ENCODE results near the gene CRB2.

Gene CRB2

GRCh38 chr9:123336959-123337358 is 19.0 kb upstream of the CRB2 start:
- TF ChIP-seq, protein P1, sequence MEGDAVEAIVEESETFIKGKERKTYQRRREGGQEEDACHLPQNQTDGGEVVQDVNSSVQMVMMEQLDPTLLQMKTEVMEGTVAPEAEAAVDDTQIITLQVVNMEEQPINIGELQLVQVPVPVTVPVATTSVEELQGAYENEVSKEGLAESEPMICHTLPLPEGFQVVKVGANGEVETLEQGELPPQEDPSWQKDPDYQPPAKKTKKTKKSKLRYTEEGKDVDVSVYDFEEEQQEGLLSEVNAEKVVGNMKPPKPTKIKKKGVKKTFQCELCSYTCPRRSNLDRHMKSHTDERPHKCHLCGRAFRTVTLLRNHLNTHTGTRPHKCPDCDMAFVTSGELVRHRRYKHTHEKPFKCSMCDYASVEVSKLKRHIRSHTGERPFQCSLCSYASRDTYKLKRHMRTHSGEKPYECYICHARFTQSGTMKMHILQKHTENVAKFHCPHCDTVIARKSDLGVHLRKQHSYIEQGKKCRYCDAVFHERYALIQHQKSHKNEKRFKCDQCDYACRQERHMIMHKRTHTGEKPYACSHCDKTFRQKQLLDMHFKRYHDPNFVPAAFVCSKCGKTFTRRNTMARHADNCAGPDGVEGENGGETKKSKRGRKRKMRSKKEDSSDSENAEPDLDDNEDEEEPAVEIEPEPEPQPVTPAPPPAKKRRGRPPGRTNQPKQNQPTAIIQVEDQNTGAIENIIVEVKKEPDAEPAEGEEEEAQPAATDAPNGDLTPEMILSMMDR (IDR thresholded peaks at IDR 0.05; ENCODE audit: low read depth, low read length), result no peak
- no peak for DNase-seq (ENCODE audit: extremely low read depth, low read depth)

DNA sequence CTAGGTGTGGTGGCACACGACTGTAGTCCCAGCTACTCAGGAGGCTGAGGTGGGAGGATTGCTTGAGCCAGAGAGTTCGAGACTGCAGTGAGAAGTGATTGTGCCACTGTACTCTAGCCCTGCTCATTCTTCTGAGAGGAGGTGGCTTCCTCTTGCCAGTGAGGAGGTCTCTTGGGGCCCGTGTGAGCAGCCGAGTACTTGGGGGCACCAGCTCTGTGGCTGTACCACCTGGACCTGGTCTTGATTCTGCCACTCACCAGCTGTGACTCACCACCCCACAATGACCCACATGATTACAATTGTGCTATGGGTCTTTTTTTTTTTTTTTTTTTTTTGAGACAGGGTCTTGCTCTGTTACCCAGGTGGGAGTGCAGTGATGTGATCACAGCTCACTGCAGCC is 18.0 kb upstream of the CRB2 start:
- no peak for DNase-seq (ENCODE audit: extremely low read depth, low read depth)
- TF ChIP-seq, protein P1 (IDR thresholded peaks at IDR 0.05; ENCODE audit: low read depth, low read length), result no peak

DNA sequence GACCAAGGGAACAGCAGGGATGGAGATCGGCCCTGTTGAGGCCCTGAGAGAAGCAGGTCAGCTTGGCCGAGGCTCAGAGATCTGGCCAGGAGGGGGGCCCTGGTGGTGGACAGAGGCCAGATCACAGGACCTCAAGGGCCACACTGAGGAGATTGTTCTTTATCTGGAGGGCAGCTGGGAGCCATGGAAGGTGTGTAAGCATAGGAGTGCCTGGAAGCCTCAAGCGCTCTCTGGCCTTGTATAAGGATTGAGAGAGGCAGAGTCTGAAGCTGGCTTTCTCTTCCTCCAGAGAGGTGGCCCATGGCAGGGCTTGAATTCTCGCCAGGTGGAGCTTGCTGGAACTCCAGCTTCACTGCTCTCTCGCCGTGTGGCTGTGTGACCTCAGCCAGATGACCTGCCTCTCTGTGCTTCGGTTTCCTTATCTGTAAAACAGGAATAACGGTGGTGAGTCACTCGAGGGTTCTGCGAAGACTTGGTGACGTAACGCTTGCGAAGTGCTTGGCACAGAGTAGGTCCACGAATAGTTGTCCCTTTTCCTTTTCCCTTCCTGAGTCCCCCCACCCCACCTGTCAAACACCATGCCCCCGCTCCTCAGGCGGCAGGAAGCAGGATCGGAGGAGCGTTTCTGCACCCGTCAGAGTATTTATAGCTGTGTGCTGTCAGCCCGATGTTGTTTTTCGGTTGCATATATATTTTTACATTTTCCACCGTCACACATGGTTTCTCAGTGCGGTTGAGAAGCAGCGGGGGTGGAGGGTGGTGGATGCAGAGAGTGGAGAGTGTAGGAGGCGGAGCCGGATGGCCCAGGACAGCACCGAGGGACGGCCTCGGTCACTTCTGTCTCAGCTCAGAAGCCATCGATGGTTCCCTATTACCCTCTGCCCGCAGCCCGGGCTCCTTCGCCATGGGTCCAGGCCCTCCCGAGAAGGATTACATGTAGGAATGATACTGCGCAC is 17.0 kb upstream of the CRB2 start:
- no peak for DNase-seq (ENCODE audit: extremely low read depth, low read depth)
- TF ChIP-seq, protein P1 (IDR thresholded peaks at IDR 0.05; ENCODE audit: low read depth, low read length), result no peak

GRCh38 chr9:123339666-123340510 is 16.1 kb upstream of the CRB2 start:
- no peak for DNase-seq (ENCODE audit: extremely low read depth, low read depth)

DNA sequence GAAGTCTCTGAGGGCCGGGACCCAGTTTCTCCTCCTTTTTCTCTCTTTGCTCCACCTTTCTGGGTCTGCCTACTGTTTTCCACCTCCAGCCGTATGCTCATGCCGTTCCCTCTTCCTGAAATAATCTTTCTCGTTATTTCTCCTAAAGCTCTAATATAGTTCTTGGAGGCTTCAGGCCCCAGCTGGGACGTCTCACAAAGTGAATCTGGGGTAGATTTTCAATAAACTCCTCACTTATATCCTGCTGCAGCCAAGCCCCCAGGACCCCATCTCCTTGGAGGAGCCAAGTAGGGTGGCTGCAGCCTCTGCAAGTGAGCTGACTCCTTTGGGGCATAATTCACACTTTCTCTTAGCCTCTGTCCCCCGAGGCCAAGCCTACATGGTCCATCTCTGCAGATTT is 14.2 kb upstream of the CRB2 start:
- no peak for DNase-seq (ENCODE audit: extremely low read depth, low read depth)
- TF ChIP-seq, protein P1 (IDR thresholded peaks at IDR 0.05; ENCODE audit: low read depth, low read length), result no peak

More at GRCh38 chr9:123339666-123340510, 16.1 kb upstream of the CRB2 start:
- TF ChIP-seq, protein P1 (IDR thresholded peaks at IDR 0.05; ENCODE audit: low read depth, low read length), result no peak

- DNase-seq (ENCODE audit: extremely low read depth, low read depth), result no peak
- TF ChIP-seq, protein P1 (IDR thresholded peaks at IDR 0.05; ENCODE audit: low read depth, low read length), result no peak
These were observed 13.8 kb upstream of the CRB2 start for GRCh38 chr9:123342247-123342646.

All from AG09319 (cell line).